Uterus (tissue), 4 donors: ENCODE measurements around the gene B4GALNT3. TPM values are rescaled to one million over a fixed set of nuclear protein-coding genes. Genes with fewer than 3 reads are reported as not detected.

Experiments used
- DNase-seq, 2 donors: peaks; one replicate each; pipeline ENCODE4 v3.0.0-alpha.2; 2019 to 2020
- H3K27ac ChIP-seq, 2 donors: fragments of 200-600 bp; sonication (generic); 1 replicate in 1 of 2; 2 replicates in 1 of 2; pipeline ENCODE4 v1.5.1; 2016 to 2018
- H3K27me3 ChIP-seq, 2 donors: fragments of 200-600 bp; sonication (generic); one replicate each; pipeline ENCODE4 v1.5.1; 2018 to 2019; ENCODE audit warnings: control low read depth in 1 of 2
- H3K36me3 ChIP-seq, 2 donors: fragments of 200-600 bp; sonication (generic); one replicate each; pipeline ENCODE4 v1.5.1; 2019; ENCODE audit warnings: control low read depth in 1 of 2
- H3K4me1 ChIP-seq, 2 donors: fragments of 200-600 bp; sonication (generic); one replicate each; pipeline ENCODE4 v1.5.1; 2018 to 2019; ENCODE audit warnings: control low read depth in 1 of 2
- H3K4me3 ChIP-seq, 2 donors: fragments of 200-600 bp; sonication (generic); 1 replicate in 1 of 2; 2 replicates in 1 of 2; pipeline ENCODE4 v1.5.1; 2018 to 2019; ENCODE audit warnings: mild to moderate bottlenecking in 1 of 2
- H3K9me3 ChIP-seq, 2 donors: fragments of 200-600 bp; sonication (generic); one replicate each; pipeline ENCODE4 v1.5.1; 2019; ENCODE audit warnings: control low read depth in 1 of 2
- CTCF ChIP-seq, 4 experiments: fragments of 200-600 bp in 2 of 4; fragments of 450-650 bp in 2 of 4; sonication (generic) in 2 of 4; IDR thresholded peaks; one replicate each; pipeline ENCODE4 v1.5.1; 2016 to 2019; ENCODE audit warnings: antibody characterized with exemption in 4 of 4, mild to moderate bottlenecking in 2 of 4, moderate library complexity in 1 of 4
- POLR2A ChIP-seq, 2 donors: fragments of 450-650 bp; IDR thresholded peaks; one replicate each; pipeline ENCODE4 v1.6.1; 2016; ENCODE audit warnings: antibody characterized with exemption in 2 of 2, mild to moderate bottlenecking in 1 of 2, moderate library complexity in 1 of 2
- intact Hi-C: fragments of 100-400 bp; cut with DNase I; formaldehyde crosslinking; loops from one replicate; pipeline ENCODE4 v1.15.1; 2023; ENCODE audit warnings: low total_unique reads
- total RNA-seq, 4 donors: library from RNA; depleted of rRNA in 3 of 4; stranded (reverse); fragments of >200 nt in 3 of 4; gene quantifications; one replicate each; pipeline versions ENCODE4 v1.1.0 to v1.2.4, GENCODE V29; 2014 to 2023
- donor health status: DM: yes; HTN: yes; CAD: no.

Gene B4GALNT3
- total RNA-seq, 4 donors from 2014 or later = 2.2 to 29.2 (median 3.1) TPM

- Histone ChIP-seq H3K4me1 (no peaks in the 10 kb centered on the region), H3K27me3 (no peaks in the 10 kb centered on the region), H3K36me3 (no peaks in the 10 kb centered on the region), H3K4me3 (no peak overlapping the region), H3K9me3 (peaks cover 0 to 5% of the 10 kb centered on the region in 2 donors), H3K27ac (no peak overlapping the region)
- TF ChIP-seq POLR2A (IDR thresholded peaks at IDR 0.05) = no peak
- no peak for TF ChIP-seq CTCF (IDR thresholded peaks at IDR 0.05)
- intact Hi-C loops = no loop called here
- DNase-seq = no peak
Observed at GRCh38 chr12:532908-533565, 73.3 kb downstream of the B4GALNT3 start.

- Histone ChIP-seq H3K4me1 (no peaks in the 10 kb centered on the region), H3K9me3 (peaks cover 0 to 5% of the 10 kb centered on the region in 2 donors), H3K4me3 (no peak overlapping the region), H3K36me3 (no peaks in the 10 kb centered on the region), H3K27ac (no peak overlapping the region), H3K27me3 (no peaks in the 10 kb centered on the region)
- intact Hi-C loops = no loop called here
- TF ChIP-seq CTCF (IDR thresholded peaks at IDR 0.05) (no peak), POLR2A (IDR thresholded peaks at IDR 0.05) (no peak)
- DNase-seq = no peak
Observed at GRCh38 chr12:533718-534117, 74.0 kb downstream of the B4GALNT3 start.

GRCh38 chr12:534216-534615, 74.5 kb downstream of the B4GALNT3 start:
- Histone ChIP-seq H3K4me3 (no peak overlapping the region), H3K36me3 (no peaks in the 10 kb centered on the region)

GRCh38 chr12:535396-535795, 75.7 kb downstream of the B4GALNT3 start:
- Histone ChIP-seq H3K36me3 (no peaks in the 10 kb centered on the region), H3K27ac (no peak overlapping the region), H3K4me1 (no peaks in the 10 kb centered on the region), H3K27me3 (no peaks in the 10 kb centered on the region), H3K4me3 (no peak overlapping the region), H3K9me3 (peaks cover 0 to 5% of the 10 kb centered on the region in 2 donors)
- intact Hi-C loops = no loop called here
- DNase-seq = no peak
- TF ChIP-seq POLR2A (IDR thresholded peaks at IDR 0.05) (no peak), CTCF (IDR thresholded peaks at IDR 0.05) (no peak)

More at GRCh38 chr12:534216-534615, 74.5 kb downstream of the B4GALNT3 start:
- intact Hi-C loops = no loop called here
- Histone ChIP-seq H3K9me3 (peaks cover 0 to 5% of the 10 kb centered on the region in 2 donors), H3K27ac (no peak overlapping the region), H3K4me1 (no peaks in the 10 kb centered on the region), H3K27me3 (no peaks in the 10 kb centered on the region)
- no peak for DNase-seq
- no peak for TF ChIP-seq POLR2A (IDR thresholded peaks at IDR 0.05)
- TF ChIP-seq CTCF (IDR thresholded peaks at IDR 0.05) = no peak

GRCh38 chr12:536751-537245, 77.1 kb downstream of the B4GALNT3 start:
- H3K9me3 ChIP-seq = peaks cover 0 to 5% of the 10 kb centered on the region in 2 donors
- H3K36me3 ChIP-seq = no peaks in the 10 kb centered on the region
- no peaks in the 10 kb centered on the region for H3K4me1 ChIP-seq
- H3K27ac ChIP-seq = no peak overlapping the region
- intact Hi-C loops = no loop called here
- no peak overlapping the region for H3K4me3 ChIP-seq
- no peak for TF ChIP-seq CTCF (IDR thresholded peaks at IDR 0.05)
- TF ChIP-seq POLR2A (IDR thresholded peaks at IDR 0.05) = no peak
- no peak for DNase-seq
- H3K27me3 ChIP-seq = no peaks in the 10 kb centered on the region
